HG03354 (cell line): ENCODE measurements around the gene SDK1.

Source experiments
- ATAC-seq: cut with Tn5 transposase; IDR thresholded peaks from one replicate; pipeline ENCODE4 v1.9.1; 2021; ENCODE audit warnings: mild to moderate bottlenecking; ENCODE audit not compliant: unreplicated experiment, poor library complexity, severe bottlenecking

Gene SDK1

GRCh38 chr7:3984456-3984855 lies 683.4 kb downstream of the SDK1 start:
- no peak for ATAC-seq

- no peak for ATAC-seq
These were observed 685.9 kb downstream of the SDK1 start for GRCh38 chr7:3986927-3987326.

- no peak for ATAC-seq
These were observed 686.4 kb downstream of the SDK1 start for GRCh38 chr7:3987426-3987927.

GRCh38 chr7:3989723-3990122 lies 688.7 kb downstream of the SDK1 start:
- ATAC-seq = no peak

GRCh38 chr7:3991731-3992231 lies 690.7 kb downstream of the SDK1 start:
- no peak for ATAC-seq

- no peak for ATAC-seq
These were observed 691.8 kb downstream of the SDK1 start for GRCh38 chr7:3992841-3993240.

GRCh38 chr7:3994764-3995163 lies 693.7 kb downstream of the SDK1 start:
- ATAC-seq = no peak

GRCh38 chr7:3995187-3995586 lies 694.1 kb downstream of the SDK1 start:
- ATAC-seq = no peak

GRCh38 chr7:3998060-3998459 lies 697.0 kb downstream of the SDK1 start:
- no peak for ATAC-seq

GRCh38 chr7:4000139-4000538 lies 699.1 kb downstream of the SDK1 start:
- ATAC-seq = no peak

GRCh38 chr7:4000934-4001333 lies 699.9 kb downstream of the SDK1 start:
- ATAC-seq = no peak

- ATAC-seq = no peak
These were observed 700.7 kb downstream of the SDK1 start for GRCh38 chr7:4001742-4002141.

GRCh38 chr7:4003503-4003902 lies 702.5 kb downstream of the SDK1 start:
- ATAC-seq = no peak

GRCh38 chr7:4006687-4007086 lies 705.6 kb downstream of the SDK1 start:
- no peak for ATAC-seq

GRCh38 chr7:4009211-4010060 lies 708.4 kb downstream of the SDK1 start:
- no peak for ATAC-seq

GRCh38 chr7:4010061-4010605 lies 709.1 kb downstream of the SDK1 start:
- no peak for ATAC-seq

GRCh38 chr7:4010923-4011656 lies 710.0 kb downstream of the SDK1 start:
- no peak for ATAC-seq

GRCh38 chr7:4013793-4014192 lies 712.7 kb downstream of the SDK1 start:
- ATAC-seq = no peak

- ATAC-seq = no peak
These were observed 713.4 kb downstream of the SDK1 start for GRCh38 chr7:4014346-4015050.

GRCh38 chr7:4015371-4015770 lies 714.3 kb downstream of the SDK1 start:
- ATAC-seq = no peak
